ENCODE results near the gene NECTIN1.

The NECTIN1 gene

GRCh38 chr11:119610836-119611426 lies 118.1 kb downstream of the NECTIN1 start:
- POLR2A ChIA-PET = no interaction called here
- CTCF ChIA-PET = no interaction called here
- no peak for DNase-seq (ENCODE audit: extremely low spot score)
- TF ChIP-seq, protein P1, sequence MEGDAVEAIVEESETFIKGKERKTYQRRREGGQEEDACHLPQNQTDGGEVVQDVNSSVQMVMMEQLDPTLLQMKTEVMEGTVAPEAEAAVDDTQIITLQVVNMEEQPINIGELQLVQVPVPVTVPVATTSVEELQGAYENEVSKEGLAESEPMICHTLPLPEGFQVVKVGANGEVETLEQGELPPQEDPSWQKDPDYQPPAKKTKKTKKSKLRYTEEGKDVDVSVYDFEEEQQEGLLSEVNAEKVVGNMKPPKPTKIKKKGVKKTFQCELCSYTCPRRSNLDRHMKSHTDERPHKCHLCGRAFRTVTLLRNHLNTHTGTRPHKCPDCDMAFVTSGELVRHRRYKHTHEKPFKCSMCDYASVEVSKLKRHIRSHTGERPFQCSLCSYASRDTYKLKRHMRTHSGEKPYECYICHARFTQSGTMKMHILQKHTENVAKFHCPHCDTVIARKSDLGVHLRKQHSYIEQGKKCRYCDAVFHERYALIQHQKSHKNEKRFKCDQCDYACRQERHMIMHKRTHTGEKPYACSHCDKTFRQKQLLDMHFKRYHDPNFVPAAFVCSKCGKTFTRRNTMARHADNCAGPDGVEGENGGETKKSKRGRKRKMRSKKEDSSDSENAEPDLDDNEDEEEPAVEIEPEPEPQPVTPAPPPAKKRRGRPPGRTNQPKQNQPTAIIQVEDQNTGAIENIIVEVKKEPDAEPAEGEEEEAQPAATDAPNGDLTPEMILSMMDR (IDR thresholded peaks at IDR 0.05; ENCODE audit: control extremely low read depth, extremely low read depth, low read depth, missing control alignments) = no peak

DNA sequence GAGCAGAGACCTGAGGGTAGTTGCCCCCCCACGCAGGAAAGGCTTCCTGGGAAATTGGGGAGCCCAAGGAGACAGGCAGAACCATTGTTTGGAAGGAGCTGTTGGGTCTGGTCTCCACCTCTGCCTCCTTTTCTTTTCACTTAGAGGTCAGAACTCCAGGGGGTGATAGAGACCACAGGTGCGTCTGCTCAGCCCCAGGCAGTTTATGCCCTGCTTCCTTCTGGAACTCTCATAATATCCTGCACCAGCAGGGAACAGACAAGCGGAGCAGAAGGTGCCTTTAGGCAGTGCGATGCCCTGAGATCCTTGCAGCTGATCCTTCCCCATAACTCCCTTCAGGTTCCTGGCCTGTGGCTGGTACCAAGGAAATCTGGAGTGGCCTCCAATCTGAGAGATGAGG lies 120.2 kb downstream of the NECTIN1 start:
- CTCF ChIA-PET = interaction anchor here (1.5 to 1.7 kb wide), 2 partner anchors 32 to 500 kb away, joined by 3 read pairs; no protein-coding TSS in a partner anchor

GRCh38 chr11:119608201-119608600 lies 120.8 kb downstream of the NECTIN1 start:
- CTCF ChIA-PET = interaction anchor here (1.0 to 1.7 kb wide), 4 partner anchors 11 to 500 kb away, joined by 3 to 5 read pairs (median 4); no protein-coding TSS in a partner anchor
- TF ChIP-seq, protein P1 (IDR thresholded peaks at IDR 0.05; ENCODE audit: control extremely low read depth, extremely low read depth, low read depth, missing control alignments) = no peak
- POLR2A ChIA-PET = no interaction called here

More for the DNA sequence above, 120.2 kb downstream of the NECTIN1 start:
- POLR2A ChIA-PET = no interaction called here
- DNase-seq (ENCODE audit: extremely low spot score) = no peak
- TF ChIP-seq, protein P1 (IDR thresholded peaks at IDR 0.05; ENCODE audit: control extremely low read depth, extremely low read depth, low read depth, missing control alignments) = no peak

GRCh38 chr11:119607726-119608125 lies 121.3 kb downstream of the NECTIN1 start:
- DNase-seq (ENCODE audit: extremely low spot score) = no peak
- TF ChIP-seq, protein P1 (IDR thresholded peaks at IDR 0.05; ENCODE audit: control extremely low read depth, extremely low read depth, low read depth, missing control alignments) = no peak
- ChIA-PET POLR2A (no interaction called here), CTCF (interaction anchor here (1.0 to 1.6 kb wide), 3 partner anchors 12 to 33 kb away, joined by 3 to 5 read pairs (median 4); no protein-coding TSS in a partner anchor)

More at GRCh38 chr11:119608201-119608600, 120.8 kb downstream of the NECTIN1 start:
- DNase-seq (ENCODE audit: extremely low spot score) = no peak

- ChIA-PET CTCF (no interaction called here), POLR2A (no interaction called here)
- TF ChIP-seq, protein P1 (IDR thresholded peaks at IDR 0.05; ENCODE audit: control extremely low read depth, extremely low read depth, low read depth, missing control alignments) = no peak
- DNase-seq (ENCODE audit: extremely low spot score) = no peak
These were observed 123.8 kb downstream of the NECTIN1 start for GRCh38 chr11:119605137-119605665.

DNA sequence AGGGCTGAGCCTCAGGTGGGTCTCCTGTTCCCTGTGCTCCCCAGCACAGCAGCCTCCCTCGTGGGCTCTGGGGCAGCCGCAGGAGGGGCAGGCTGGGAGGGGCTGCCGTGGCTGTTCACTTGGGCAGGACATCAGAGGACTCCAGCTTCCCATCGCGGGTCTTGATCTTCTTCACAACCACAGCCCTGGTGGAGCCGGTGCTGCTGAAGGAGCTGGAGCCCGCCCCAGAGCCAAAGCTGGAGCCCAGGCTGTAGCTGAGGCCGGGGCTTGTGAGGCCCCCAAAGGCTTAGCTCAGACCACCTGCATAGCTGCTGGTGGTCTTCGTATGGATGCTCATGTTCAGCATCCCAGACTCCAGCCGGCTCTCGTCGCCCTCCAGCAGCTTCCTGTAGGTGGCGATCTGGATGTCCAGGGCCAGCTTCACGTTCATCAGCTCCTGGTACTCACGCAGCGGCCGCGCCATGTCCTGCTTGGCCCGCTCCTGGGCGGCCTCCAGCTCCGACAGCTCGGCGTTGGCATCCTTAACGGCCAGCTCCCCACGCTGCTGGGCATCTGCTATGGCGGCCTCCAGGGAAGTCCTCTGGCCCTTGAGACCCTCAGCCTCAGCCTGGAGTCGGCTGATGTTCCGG lies 126.1 kb downstream of the NECTIN1 start:
- CTCF ChIA-PET = interaction anchor here (1.2 to 1.7 kb wide), 3 partner anchors 12 to 505 kb away, joined by 3 to 5 read pairs (median 5); no protein-coding TSS in a partner anchor
- TF ChIP-seq, protein P1 (IDR thresholded peaks at IDR 0.05; ENCODE audit: control extremely low read depth, extremely low read depth, low read depth, missing control alignments) = no peak
- no peak for DNase-seq (ENCODE audit: extremely low spot score)
- POLR2A ChIA-PET = no interaction called here

Measured in GM10248 (cell line).